Activated CD8-positive, alpha-beta memory T cell treated with anti-CD3 and anti-CD28 coated beads for 36 hours (primary cell): ENCODE results near the gene SSH3. TPM values are rescaled to one million over a fixed set of nuclear protein-coding genes. Genes with fewer than 3 reads are reported as not detected.
"Not testable (repeated sequence)": the region's sequence is repeated elsewhere in the genome, so short reads cannot be mapped to it uniquely, and the experiment has no call there.

Experiments
- CTCF ChIA-PET: fragments of 350-600 bp; sonication (Branson Sonifier 250); formaldehyde crosslinking; loops from one replicate; lab custom pipeline; 2021; ENCODE audit warnings: antibody characterized with exemption; lab: Charles Lee
- POLR2A ChIA-PET: fragments of 350-600 bp; sonication (Branson Sonifier 250); formaldehyde crosslinking; loops from one replicate; lab custom pipeline; 2021; ENCODE audit warnings: antibody characterized with exemption; lab: Charles Lee
- total RNA-seq, 2 experiments: library from RNA; stranded (reverse); gene quantifications; one replicate each; pipeline ENCODE4 v1.2.3, GENCODE V29; 2021

The SSH3 gene
- total RNA-seq, 2 experiments from 2014 or later: 6.1 to 7.6 TPM

DNA sequence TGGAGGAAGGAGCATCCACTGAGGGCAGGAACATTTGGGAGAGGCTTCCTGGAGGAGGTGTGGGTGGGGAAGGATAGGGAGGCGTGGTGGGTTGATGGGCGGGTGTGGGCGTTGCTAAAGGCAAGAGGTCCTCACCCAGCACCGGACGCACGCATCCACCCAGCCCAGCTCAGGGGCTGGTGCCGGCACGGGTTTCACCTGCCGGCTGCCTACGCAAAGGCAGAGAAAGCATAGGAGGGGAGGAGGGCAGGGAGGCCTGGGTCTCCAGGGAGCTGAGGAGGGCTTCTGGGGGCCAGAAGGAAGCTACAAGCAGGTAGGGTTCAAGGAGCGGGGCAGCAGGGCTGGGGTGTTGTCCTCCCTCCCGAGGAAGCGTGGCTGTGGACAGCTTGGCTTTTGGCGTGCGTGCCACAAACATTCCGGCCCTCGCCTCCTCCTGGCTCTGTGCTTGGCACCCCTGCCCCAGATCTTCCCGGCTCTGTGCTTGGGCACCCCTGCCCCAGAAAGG lies 7.8 kb downstream of the SSH3 start:
- ChIA-PET CTCF (interaction anchor here (1.0 to 9.7 kb wide), 2 partner anchors 43 to 48 kb away, joined by 3 to 92 read pairs; no protein-coding TSS in a partner anchor), POLR2A (no interaction called here)

DNA sequence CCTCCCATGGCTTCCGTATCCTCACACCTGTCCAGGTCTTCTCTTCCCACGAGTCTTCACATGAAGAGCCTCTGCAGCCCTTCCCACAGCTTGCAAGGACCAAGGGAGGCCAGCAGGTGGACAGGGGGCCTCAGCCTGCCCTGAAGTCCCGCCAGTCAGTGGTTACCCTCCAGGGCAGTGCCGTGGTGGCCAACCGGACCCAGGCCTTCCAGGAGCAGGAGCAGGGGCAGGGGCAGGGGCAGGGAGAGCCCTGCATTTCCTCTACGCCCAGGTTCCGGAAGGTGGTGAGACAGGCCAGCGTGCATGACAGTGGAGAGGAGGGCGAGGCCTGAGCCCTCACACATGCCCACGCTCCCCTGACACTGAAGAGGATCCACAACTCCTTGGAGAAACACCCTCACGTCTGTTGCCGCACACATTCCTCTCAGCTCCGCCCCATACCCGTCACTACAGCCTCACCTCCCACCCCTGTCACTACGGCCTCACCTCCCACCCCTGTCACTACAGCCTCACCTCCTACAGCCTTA lies 8.3 kb downstream of the SSH3 start:
- ChIA-PET POLR2A (no interaction called here), CTCF (interaction anchor here (9.7 kb wide), 1 partner anchor 48 kb away, joined by 92 read pairs; no protein-coding TSS in a partner anchor)

DNA sequence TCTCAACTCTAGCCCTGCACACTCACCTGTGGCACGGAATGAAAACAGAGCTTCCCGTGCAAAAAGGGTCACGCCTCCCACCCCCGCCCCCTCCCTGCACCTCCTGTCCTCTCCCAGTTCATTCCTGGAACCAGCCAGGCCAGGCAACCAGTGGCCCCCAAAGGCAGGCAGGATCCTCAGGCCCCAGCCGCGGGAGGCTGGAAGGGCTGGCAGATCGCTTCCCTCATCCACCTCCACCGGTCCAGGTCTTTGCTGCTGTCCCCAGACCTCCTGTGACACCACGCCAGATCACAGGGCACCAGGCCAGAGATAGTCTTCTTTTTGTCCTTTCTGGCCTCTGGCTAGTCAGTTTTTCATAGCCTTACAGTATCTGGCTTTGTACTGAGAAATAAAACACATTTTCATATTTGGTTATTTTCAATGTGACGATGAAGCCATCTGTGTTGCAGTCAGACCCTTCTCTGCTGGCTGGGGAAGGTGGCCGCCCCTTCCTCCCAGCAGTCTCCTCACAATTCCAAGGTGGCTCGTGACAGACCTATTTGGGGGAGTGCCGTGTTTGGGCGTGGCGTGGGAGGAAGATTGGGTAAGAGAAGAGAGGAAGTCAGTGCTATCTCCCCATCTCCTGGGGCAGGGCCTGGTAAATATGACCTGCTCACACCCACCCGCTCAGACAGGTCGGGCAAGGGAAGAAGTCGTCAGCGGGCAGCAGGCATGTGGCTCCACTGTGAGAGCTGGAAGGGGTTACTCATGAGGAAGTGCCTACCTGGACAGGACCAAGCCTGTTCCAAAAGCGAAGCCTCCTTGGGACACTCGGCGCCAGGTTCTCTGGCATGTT lies 9.1 kb downstream of the SSH3 start:
- ChIA-PET POLR2A (no interaction called here), CTCF (interaction anchor here (0.8 to 9.7 kb wide), 3 partner anchors 43 to 71 kb away, joined by 3 to 92 read pairs (median 72); partner anchors contain the start of gene GRK2)

DNA sequence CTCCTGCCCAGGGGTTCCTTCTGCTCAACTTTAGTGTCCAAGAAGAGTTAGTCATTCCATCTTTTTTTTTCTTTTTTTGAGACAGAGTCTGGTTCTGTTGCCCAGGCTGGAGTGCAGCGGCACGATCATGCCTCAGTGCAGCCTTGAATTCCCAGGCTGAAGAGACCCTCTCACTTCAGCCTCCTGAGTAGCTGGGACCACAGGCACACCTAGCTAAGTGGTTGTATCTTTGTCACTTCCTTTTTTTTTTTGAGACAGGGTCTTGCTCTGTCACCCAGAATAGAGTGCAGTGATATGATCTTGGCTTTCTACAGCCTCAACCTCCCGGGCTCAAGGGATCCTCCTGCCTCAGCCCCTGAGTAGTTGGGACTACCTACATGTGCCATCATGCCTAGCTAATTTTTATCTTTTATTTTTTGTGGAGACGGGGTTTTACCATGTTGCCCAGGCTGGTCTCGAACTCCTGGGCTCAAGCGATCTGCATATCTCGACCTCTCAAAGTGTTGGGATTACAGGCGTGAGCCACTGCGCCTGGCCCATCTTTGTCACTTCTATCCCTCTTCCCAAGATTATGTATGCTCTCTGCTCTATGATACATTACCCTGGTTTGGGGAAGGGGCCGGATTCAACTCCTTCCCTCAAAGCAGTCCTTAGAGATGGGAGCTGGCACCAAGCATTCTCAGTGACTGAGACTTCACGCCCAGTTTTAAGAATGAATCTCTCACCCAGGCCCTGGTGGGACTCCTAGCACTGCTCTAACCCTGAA lies 10.0 kb downstream of the SSH3 start:
- CTCF ChIA-PET: interaction anchor here (0.8 to 9.7 kb wide), 5 partner anchors 20 to 70 kb away, joined by 3 to 92 read pairs (median 4); partner anchors contain the start of gene GRK2
- POLR2A ChIA-PET: interaction anchor here (0.7 kb wide), 2 partner anchors 36 to 105 kb away, joined by 3 to 4 read pairs; no protein-coding TSS in a partner anchor

DNA sequence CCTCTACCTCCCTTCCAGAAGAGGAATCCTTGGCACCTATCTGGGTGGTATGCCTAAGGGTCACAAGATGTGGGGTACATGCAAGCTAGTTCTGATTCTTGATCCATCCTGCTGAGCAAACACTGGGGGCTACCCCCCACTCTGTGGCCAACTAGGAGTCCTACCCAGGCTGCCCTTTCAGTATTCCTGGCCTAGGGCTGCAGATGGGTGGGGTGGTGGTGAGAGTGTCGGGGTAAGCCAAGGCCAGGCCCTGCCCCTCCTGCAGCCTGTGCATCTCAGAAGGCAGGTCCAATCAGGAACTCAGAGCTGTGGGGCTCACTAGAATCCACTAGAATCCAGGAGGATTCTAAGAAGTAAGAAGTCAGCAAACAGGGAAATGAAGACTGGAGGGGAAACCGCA lies 10.9 kb downstream of the SSH3 start:
- ChIA-PET CTCF (interaction anchor here (0.9 to 9.7 kb wide), 4 partner anchors 21 to 51 kb away, joined by 3 to 92 read pairs (median 38); partner anchors contain the start of gene GRK2), POLR2A (interaction anchor here (0.6 to 0.7 kb wide), 2 partner anchors 75 to 104 kb away, joined by 3 read pairs; no protein-coding TSS in a partner anchor)

DNA sequence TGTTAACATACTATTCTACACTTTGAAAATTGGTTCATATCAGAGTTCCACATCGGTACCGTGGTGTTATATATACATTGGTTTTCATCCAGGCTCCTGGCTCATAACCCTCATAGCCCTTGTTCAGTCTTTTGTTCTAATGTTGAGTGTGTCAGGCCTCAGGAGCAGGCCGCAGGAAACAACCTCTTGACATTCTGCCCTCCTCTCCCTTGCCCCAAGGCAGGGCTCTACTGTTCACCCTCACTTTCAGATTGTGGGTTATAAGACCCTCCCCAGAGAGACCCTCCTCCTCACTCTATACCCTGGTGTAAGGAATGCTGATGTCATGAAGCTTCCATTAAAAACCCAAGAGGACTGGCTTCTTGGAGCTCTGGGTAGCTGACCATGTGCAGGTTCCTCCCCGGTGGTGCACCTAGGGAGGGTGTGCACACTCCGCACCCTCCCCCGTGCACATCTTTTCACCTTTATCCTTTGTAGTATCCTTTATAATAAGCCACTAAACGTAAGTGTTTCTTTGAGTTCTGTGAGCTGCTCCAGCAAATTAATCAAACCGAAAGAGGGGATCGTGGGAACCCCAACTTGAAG lies 12.1 kb downstream of the SSH3 start:
- ChIA-PET POLR2A (interaction anchor here (2.7 kb wide), 1 partner anchor 44 kb away, joined by 12 read pairs; no protein-coding TSS in a partner anchor), CTCF (interaction anchor here (1.5 to 9.7 kb wide), 5 partner anchors 11 to 67 kb away, joined by 4 to 92 read pairs (median 27); partner anchors contain the start of genes GRK2 and SSH3)

DNA sequence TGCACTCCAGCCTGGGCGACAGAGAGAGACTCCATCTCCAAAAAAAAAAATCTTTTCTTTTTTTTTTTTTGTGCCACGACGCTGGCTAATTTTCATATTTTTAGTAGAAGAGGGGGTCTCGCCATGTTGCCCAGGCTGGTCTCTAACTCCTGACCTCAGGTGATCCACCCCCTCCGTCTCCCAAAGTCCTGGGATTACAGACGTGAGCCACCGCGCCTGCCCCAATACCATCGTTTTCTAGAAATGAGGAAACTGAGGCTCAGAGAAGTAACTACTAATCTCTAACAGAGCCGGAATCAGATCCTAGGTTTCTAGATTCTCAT lies 13.5 kb downstream of the SSH3 start:
- POLR2A ChIA-PET: interaction anchor here (0.7 to 2.7 kb wide), 9 partner anchors 10 to 92 kb away, joined by 3 to 23 read pairs (median 4); partner anchors contain the start of genes ANKRD13D, GRK2 and POLD4
- CTCF ChIA-PET: interaction anchor here (0.6 to 9.7 kb wide), 22 partner anchors 13 to 268 kb away, joined by 3 to 92 read pairs (median 4); partner anchors contain the start of genes ANKRD13D, GRK2 and SSH3

DNA sequence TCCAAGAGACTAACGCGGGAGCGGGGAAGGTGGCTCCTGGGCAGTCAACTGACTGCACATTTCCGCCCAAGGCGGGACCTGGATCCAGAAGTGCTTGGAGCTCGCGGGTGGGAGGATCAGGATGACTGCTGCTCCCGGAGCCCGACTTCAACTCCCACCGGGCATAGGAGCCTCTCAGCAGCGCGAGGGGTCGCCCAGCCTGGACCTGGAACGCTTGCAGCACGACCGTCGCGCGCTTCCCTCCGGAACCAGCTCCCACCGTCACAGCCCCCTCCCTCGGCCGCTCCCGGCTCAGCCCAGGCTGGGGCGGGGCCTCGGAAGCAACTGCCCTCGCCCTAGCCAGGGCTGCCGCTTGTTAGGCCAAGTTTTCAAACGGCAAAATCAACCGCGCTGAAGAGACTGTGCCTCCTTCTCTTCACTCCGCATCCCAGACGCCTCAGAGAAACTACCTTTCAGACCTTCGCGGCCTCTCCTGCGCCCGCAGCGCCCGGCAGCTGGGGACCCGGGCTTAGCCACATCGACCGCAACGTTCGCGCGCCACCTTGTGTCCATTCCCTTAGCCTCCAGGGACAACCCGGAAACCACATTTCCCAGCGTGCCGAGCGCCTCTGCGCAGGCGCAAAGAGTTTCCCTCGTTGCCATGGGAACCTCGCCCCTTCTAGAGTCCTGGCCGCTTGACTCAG lies 14.0 kb downstream of the SSH3 start:
- CTCF ChIA-PET: interaction anchor here (0.6 to 9.7 kb wide), 27 partner anchors 13 to 267 kb away, joined by 3 to 92 read pairs (median 4); partner anchors contain the start of genes ANKRD13D, GRK2 and SSH3
- POLR2A ChIA-PET: interaction anchor here (0.7 to 2.7 kb wide), 8 partner anchors 10 to 78 kb away, joined by 3 to 23 read pairs (median 4); partner anchors contain the start of genes ANKRD13D, GRK2, POLD4 and SSH3

DNA sequence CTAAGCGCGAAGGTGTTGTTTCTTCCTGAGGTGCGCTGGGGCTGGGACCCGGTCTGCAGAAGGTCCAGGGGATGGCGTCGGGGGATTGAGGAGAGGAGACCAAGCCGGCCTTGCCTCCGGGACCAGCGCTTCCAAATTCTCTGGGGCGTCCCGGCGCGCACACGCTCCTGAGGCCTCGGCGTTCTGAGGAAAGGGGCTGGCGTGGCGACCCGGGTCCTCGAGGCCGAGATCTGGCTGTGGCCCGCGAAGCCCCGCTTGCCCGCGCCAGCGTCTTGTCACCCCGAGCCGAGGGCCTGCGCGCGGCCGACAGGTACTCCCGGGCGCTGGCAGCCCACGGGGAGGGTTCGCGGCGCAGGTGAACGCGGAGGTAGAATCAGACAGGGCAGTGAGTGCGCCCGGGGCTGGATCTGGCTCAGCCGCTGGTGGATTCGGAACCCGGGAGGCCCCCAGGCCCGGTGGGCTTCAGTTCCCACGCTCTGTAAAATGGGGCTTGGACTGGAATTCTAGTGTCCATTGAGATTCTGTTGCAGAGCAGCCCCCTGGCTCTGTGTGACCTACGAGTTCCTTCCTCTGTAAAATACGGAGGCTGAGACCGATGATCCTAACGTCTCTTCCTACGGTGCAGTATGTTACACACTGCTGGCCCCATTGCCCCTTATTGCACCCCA lies 14.7 kb downstream of the SSH3 start:
- POLR2A ChIA-PET: interaction anchor here (0.7 to 2.7 kb wide), 6 partner anchors 15 to 78 kb away, joined by 3 to 23 read pairs (median 6); partner anchors contain the start of genes ANKRD13D, GRK2, POLD4 and SSH3
- CTCF ChIA-PET: interaction anchor here (0.7 to 9.7 kb wide), 24 partner anchors 14 to 266 kb away, joined by 3 to 92 read pairs (median 6); partner anchors contain the start of genes ANKRD13D, GRK2 and SSH3

DNA sequence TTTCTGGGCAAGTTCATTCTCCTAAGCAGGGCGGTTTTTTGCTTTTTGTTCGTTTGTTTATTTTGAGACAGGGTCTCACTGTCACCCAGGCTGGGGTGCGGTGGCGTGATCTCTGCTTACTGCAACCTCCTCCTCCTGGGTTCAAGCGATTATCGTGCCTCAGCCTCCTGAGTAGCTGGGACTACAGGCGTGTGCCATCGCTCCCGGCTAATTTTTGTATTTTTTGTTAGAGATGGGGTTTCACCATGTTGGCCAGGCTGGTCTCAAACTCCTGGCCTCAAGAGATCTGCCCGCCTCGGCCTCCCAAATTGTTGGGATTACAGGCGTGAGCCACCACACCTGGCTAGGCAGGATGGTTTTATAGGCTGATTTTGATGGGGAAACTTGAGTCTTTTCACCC lies 15.5 kb downstream of the SSH3 start:
- POLR2A ChIA-PET: not testable (repeated sequence)
- CTCF ChIA-PET: interaction anchor here (0.7 to 9.7 kb wide), 7 partner anchors 27 to 238 kb away, joined by 3 to 92 read pairs (median 10); partner anchors contain the start of gene GRK2

DNA sequence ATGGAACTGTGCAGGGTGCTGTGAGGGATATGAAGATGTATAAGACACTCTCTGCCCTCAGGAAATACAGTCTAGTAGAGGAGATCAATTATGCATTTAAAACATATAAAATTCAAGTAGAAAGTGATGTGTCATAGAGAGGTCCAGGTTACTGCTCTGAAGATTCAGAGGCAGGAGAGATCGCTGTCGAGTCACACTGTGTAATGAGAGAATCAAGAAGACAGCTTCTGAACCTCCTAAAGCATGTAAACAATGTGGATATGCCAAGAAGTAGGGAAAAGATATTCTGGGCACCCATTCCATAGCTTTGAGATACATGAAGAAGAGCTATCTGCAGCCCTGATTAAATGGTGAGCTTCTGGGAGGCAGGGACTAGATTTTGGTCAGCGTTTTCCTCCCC lies 16.7 kb downstream of the SSH3 start:
- POLR2A ChIA-PET: no interaction called here

DNA sequence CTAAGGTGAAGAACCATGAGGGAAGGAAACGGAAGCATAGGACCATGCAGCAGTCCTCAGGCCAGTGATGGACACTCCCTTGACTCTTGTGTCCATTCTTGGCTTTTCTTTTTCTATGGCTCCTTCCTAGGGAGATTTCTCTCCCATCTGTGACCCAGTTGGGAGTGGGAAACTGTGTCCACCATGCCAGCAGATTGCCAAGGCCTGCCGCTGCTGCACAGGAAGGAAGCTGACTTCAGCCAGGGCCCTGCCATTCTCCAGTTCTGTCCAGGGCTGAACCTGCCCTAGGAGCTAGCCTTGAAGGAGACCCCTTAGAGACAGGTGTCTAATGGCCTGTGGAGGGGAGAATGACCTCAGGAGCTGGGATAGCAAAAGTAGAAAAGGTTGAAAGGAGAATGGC lies 17.4 kb downstream of the SSH3 start:
- POLR2A ChIA-PET: no interaction called here
- CTCF ChIA-PET: interaction anchor here (1.0 to 1.6 kb wide), 3 partner anchors 25 to 148 kb away, joined by 3 to 5 read pairs (median 3); no protein-coding TSS in a partner anchor

More for the DNA sequence above, 16.7 kb downstream of the SSH3 start:
- CTCF ChIA-PET: interaction anchor here (1.0 to 1.9 kb wide), 5 partner anchors 26 to 147 kb away, joined by 3 to 10 read pairs (median 3); no protein-coding TSS in a partner anchor

DNA sequence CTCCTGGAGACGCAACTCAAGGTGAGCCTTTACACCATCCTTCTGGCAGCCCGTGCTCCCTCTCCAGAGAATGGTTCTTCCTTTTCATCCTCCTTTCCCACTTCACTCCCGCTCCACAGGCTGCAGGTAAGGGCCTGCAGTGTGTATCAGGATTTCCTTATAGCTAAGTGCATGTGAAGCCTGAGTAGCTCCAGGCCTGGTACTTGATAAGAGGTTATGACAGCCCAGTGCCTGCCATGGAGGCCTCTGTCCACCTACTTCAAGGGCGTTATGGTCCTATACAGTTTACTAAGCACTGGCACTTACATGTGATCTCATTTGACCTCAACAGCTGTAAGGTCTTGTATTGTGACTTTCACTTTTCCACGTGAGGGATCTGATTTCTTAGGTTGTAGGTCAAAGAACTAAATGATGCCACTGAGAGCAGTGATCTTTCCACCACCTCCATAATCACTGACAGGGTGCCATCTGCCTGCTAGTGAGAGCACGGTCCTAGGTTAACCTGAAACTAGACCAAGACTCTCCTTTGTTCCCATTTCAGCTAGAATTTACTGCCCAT lies 18.1 kb downstream of the SSH3 start:
- POLR2A ChIA-PET: no interaction called here
- CTCF ChIA-PET: interaction anchor here (1.6 to 1.8 kb wide), 2 partner anchors 24 to 30 kb away, joined by 5 to 6 read pairs; no protein-coding TSS in a partner anchor

DNA sequence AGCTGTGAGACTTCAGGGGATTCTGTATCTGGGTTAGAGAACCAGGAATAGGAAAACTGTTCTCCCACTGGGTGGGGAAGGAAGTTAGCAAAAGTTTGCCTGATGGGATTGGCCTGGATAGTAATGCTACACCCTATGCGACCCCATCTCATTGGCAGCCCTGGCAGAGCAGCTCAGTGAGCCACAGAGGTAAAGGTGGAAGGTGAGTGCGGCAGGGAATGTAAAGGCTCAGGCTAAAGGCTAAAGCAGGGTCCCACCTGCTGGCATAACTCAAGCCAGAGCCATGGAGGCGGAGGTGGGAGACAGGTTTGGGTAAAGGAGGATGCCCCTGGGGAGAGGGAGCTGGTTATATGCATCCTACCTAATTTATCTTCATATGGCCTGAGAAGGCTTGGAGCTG lies 18.7 kb downstream of the SSH3 start:
- CTCF ChIA-PET: interaction anchor here (0.7 to 1.8 kb wide), 5 partner anchors 24 to 64 kb away, joined by 3 to 6 read pairs (median 5); no protein-coding TSS in a partner anchor
- POLR2A ChIA-PET: no interaction called here

DNA sequence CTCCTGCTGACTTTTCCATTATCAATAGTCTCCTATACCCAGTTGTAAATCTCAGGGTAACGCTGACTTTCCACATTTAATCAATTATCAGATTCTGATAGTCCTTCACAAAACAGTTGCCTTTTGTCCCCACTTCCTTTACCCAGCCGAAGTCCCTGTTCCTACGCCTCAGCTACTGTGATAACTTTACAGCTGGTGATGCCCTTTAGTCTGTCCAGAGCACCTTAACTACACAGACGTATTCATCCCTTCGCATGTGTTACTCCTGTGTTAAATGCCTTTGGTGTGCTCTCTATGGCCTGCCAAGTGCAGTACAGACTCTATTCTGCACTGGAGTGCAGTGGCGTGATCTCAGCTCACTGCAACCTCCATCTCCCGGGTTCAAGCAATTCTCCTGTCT lies 20.2 kb downstream of the SSH3 start:
- ChIA-PET POLR2A (no interaction called here), CTCF (interaction anchor here (0.9 to 1.3 kb wide), 3 partner anchors 36 to 61 kb away, joined by 3 to 4 read pairs (median 3); no protein-coding TSS in a partner anchor)
